DMS53 treated with DMSO at 0.1 percent for 48 hours (cell line): ENCODE results near the gene CLASRP.

ENCODE experiments used
- DNase-seq: peaks from one replicate; lab custom pipeline; 2025; ENCODE audit not compliant: unreplicated experiment; lab: John Stamatoyannopoulos, UW

CLASRP gene

DNA sequence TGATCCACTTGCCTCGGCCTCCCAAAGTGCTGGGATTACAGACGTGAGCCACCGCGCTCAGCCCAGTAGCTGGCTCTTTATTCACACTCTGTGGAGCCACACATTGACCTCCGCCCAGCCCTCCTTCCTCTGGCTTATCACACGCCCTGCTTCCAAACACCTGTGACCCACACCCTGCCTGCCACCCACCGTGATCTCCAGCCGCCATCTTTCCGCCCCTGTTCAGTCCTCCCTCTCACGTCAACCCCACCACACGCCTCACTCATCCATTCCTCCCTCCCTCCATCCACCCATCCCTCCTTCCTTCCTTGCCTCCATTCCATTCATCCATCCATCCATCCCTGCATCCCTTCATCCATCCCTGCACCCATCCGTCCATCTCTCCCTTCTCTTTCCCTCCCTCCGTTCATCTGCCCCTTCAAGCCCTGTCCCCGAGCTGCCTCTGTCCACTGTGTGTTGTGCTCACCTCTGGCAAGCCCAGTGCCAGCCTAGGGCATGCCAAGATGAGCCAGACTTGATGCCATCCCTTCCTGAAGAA lies 19.8 kb downstream of the CLASRP start:
- no peak for DNase-seq

- DNase-seq, result peak; percentile 19
These were observed 20.6 kb downstream of the CLASRP start for GRCh38 chr19:45059258-45059965.

DNA sequence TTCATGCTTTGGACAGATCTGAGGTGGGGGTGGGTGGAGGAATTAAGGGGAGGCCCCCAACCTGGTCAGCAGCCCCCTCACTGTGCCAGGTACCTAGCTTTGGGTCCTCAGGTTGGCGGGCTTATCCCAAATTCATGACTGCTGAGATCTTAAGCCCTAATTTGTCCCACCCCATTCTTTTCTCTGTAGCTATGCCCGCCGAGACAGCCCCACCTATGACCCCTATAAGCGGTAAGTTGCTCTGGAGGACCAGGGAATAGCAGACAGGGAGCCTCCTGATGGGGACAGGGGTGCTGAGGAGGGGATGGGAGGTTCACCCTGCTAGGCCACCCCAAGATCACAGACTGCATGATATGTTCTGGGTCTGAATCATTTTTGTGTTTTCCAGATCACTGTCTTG lies 23.1 kb downstream of the CLASRP start:
- DNase-seq, result no peak

- no peak for DNase-seq
These were observed 25.3 kb downstream of the CLASRP start for GRCh38 chr19:45063851-45064801.

GRCh38 chr19:45066921-45067661 lies 28.2 kb downstream of the CLASRP start:
- no peak for DNase-seq

GRCh38 chr19:45068041-45068440 lies 29.2 kb downstream of the CLASRP start:
- no peak for DNase-seq

GRCh38 chr19:45069056-45069455 lies 30.2 kb downstream of the CLASRP start:
- DNase-seq, result no peak

- DNase-seq, result no peak
These were observed 31.4 kb downstream of the CLASRP start for GRCh38 chr19:45070214-45070613.

DNA sequence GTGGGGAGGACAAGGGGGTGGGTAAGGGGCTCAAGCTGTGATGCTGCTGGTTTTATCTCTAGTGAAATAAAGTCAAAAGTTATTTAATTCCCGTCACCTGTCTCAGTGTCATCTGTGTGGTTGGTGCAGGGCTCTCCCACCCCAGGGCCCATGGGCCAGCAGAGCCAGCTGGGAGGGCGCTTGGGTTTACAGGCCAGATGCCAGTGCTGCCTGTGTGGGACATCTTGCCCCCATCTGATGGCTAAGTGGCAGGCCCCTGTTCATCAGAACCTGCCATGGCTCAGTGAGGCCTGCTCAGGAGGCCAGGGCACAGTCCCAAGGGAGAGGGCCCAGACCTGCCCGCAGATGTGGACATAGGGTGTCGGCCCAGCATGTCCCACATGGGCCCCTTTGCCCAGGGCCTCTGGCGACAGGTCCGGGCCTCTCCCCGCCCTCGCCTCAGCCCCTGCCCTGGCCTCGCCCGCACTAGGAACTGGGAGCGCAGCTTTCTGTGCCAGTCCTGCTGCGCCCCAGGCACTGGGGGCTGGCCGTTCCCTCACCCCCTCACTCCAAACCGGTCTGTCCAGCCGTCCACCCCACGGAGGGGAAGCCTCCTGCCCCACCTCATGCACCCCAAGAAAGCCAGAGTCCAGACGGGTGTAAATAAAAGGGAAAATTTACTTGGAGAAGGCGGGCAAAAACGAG lies 32.2 kb downstream of the CLASRP start:
- no peak for DNase-seq

DNA sequence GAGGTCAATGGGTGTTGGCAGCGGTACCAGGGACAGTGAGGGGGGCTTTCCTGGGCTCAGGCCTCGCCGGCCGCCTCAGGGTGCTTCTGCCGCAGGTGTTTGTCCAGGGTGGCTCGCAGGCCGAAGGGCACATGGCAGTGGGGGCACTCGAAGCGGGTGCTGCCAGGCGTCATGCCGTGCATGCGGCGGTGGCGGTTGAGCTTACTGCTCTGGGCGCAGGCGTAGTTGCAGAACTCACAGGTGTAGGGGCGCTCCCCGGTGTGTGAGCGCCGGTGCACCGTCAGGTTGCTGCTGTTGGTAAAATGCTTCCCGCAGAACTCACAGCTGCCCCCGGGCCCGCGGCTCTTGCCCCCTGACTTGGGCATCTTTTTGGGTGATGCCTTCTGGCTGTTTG lies 32.7 kb downstream of the CLASRP start:
- DNase-seq, result no peak

- DNase-seq, result no peak
These were observed 33.3 kb downstream of the CLASRP start for GRCh38 chr19:45071969-45072790.

DNA sequence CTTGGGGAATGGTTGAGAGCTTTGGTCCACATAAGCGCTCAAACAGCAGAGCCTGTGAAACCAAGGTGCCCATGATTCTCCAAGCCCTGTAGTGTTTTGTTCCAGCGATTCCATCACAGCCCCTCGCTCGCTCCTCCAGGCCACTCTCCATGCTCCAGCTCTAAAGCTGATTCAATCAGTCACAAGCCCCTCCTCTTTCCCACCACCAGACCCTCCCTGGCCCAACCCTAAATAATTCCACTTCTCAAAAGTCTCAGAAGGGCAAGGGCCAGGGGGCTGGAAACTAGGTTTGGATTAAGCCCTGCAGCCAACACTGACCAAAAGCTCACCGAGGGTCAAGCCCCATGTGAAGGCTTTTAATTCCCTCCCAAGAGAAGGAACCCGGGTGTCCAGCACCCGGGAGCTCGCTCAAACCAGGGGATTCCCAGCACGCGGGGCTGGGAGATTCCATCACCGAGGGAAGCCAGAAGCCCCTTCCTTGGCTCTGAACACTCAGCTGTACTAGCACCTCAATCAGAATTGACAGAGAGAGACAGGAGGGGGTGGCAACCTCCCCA lies 36.0 kb downstream of the CLASRP start:
- no peak for DNase-seq

DNA sequence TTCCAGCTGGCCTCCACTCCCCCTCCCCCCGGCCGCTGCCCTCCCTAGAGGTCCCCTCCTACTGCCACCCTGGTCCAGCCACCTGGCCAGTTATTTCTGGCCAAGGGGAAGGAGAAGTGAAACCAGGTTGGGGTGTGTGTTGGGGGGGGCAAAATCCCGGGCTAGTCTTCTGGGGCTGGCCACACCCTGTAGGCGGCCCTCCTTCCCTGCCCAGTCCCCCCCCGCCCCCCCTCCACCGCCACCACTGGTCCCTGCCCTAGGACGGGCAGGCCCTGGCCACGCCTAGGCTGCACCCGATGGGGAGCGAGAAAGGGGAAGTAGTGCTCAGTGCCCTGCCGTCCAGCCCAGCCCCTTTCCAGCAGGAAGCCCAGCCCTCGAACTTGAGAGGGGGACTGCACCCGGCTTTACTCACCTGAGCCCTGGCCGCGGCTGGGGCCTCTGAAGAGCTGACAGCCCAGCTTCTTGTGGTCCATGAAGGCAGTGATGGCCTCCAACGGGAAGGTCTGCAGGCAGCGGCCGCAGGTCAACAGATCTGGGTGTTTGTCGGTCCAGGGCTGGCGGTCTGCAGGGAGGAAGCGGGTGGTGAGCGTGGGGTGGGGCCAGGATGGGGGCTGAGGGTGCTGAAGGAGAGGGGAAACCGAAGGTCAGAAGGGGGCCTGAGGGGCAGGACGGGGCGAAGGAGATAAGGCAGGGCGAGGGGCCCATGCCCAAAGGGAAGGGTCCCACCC lies 36.6 kb downstream of the CLASRP start:
- peak; percentile 33 for DNase-seq

GRCh38 chr19:45076029-45076850 lies 37.4 kb downstream of the CLASRP start, which contains the start of gene ZNF296:
TSS of gene ZNF296 (minus strand) at chr19:45076478. CDS start at chr19:45076373, 105 bp downstream.
- peak; percentile 41 for DNase-seq

DNA sequence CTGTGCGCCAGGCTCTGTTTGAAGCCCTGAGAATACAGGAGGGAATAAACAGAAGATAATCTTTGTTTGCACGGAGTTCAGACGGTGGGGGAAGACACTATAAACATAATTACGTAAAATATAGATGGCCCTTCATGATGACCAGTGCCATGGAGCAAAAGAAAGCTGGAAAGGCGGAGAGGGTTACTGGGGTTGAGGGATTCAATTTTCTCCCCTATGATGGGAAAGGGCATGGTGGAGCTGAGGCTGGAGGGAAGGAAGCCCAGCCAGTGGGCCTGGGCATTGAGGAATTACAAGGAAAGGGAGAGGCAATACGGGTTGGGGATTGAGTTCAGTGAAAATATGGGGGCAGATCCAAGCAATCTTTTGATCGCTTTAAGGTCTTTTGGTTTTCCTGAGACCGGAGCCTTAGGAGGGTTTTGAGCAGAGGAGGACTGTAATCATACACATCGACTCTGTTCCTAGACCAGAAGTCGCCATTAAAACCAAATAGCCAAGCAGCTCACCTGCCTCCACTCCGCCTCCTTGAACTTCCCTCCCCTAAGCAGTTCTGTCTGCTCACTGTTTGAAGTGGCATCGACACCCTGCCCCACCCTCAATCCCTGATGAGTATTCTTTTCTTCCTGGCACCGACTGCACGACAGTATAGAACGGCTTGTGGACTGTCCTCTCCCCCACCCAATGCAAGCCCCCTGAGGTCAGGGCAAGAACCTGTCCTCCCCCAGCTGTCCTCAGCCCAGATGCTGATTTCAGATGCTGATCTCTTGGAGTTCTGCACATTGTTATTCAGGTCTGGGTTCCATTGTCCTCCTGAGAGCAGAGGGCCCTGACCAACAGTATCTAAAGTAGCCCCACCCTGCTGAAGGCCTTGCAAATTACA lies 38.2 kb downstream of the CLASRP start:
- no peak for DNase-seq

DNA sequence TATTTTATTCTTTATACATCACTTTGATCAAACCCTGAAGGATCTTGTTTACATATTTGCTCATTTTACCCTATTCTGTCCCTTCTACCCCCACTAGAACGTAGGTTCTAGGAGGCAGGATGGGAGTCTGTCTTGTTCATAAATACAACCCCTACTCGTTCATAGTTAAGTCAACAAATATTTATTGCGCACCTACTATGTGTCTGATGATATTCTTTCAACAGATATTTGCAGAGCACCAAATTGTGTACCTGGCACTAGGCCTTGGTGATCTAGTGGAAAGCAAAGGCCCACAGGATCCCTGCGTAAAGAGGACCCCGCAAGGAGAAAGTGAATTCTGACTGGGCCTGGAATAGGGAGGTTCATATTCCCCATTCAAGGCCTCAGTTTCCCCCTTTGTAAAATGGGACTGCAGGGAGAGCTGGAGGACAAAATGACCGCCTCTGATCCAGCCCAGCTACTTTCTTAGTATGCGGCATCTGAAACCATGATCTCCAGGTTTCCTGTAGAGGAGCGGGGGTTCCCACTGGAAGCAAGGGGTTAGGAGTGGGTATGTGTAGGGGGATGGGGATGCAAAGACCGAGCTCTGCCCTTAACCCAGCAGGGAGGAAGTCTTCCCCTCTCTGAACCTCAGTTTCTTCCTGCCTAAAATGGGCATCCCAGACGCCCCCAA lies 39.7 kb downstream of the CLASRP start:
- DNase-seq, result no peak
